Skeletal muscle satellite cell (primary cell): ENCODE data around the gene GPC5.

Experiments used
- H3K27me3 ChIP-seq: 2 replicates; pipeline ENCODE4 v1.7.0; 2013; ENCODE audit warnings: low read length; ENCODE audit not compliant: control insufficient read depth, insufficient read depth
- H3K36me3 ChIP-seq: 2 replicates; pipeline ENCODE4 v1.7.0; 2013; ENCODE audit warnings: mild to moderate bottlenecking, control low read depth, low read length; ENCODE audit not compliant: insufficient read depth
- H3K4me1 ChIP-seq: 2 replicates; pipeline ENCODE4 v1.7.0; 2013; ENCODE audit warnings: low read length; ENCODE audit not compliant: control insufficient read depth, insufficient read depth
- H3K4me2 ChIP-seq: 2 replicates; pipeline ENCODE4 v1.7.0; 2013; ENCODE audit warnings: mild to moderate bottlenecking, low read length
- H3K4me3 ChIP-seq: 2 replicates; pipeline ENCODE4 v1.7.0; 2013; ENCODE audit warnings: low read length
- H3K9ac ChIP-seq: 2 replicates; pipeline ENCODE4 v1.7.0; 2013; ENCODE audit warnings: mild to moderate bottlenecking, low read depth, low read length, moderate library complexity
- H3K9me3 ChIP-seq: replicated peaks from 2 replicates; pipeline ENCODE4 v1.7.0; 2013; ENCODE audit warnings: mild to moderate bottlenecking, control low read depth, low read length

Gene GPC5

DNA sequence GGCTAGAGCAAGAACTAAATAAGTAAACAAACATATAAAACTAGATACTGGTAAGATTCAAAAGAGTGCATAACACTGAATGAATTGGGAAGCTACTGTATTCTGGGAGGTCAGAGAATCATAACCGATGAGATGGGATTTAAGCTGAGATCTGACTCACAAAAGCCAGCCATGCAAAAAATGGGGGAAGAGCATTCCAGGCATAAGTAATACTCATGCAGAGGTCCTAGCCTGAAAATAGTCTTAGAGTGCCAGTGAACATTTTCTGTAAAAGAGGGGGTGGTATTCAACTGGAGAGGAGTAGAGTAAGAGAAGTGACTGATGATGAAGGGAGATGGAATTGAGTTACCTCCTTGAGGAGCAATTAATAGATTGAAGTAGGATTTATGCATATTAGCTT, 956.2 kb downstream of the GPC5 start:
- Histone ChIP-seq H3K9me3 (no peaks in the 10 kb centered on the region), H3K4me1 (no peaks in the 10 kb centered on the region), H3K9ac (no peak overlapping the region), H3K36me3 (no peaks in the 10 kb centered on the region), H3K27me3 (no peaks in the 10 kb centered on the region), H3K4me3 (no peak overlapping the region), H3K4me2 (no peak overlapping the region)

GRCh38 chr13:92355213-92355612, 956.8 kb downstream of the GPC5 start:
- H3K9me3 ChIP-seq = no peaks in the 10 kb centered on the region
- H3K4me1 ChIP-seq = no peaks in the 10 kb centered on the region
- H3K4me3 ChIP-seq = no peak overlapping the region
- no peak overlapping the region for H3K9ac ChIP-seq
- no peaks in the 10 kb centered on the region for H3K36me3 ChIP-seq
- no peak overlapping the region for H3K4me2 ChIP-seq
- H3K27me3 ChIP-seq = no peaks in the 10 kb centered on the region

- H3K4me2 ChIP-seq = no peak overlapping the region
- no peaks in the 10 kb centered on the region for H3K9me3 ChIP-seq
- no peak overlapping the region for H3K9ac ChIP-seq
- no peaks in the 10 kb centered on the region for H3K4me1 ChIP-seq
- H3K4me3 ChIP-seq = no peak overlapping the region
- no peaks in the 10 kb centered on the region for H3K27me3 ChIP-seq
- H3K36me3 ChIP-seq = no peaks in the 10 kb centered on the region
Measured at GRCh38 chr13:92362717-92363116, 964.3 kb downstream of the GPC5 start.

DNA sequence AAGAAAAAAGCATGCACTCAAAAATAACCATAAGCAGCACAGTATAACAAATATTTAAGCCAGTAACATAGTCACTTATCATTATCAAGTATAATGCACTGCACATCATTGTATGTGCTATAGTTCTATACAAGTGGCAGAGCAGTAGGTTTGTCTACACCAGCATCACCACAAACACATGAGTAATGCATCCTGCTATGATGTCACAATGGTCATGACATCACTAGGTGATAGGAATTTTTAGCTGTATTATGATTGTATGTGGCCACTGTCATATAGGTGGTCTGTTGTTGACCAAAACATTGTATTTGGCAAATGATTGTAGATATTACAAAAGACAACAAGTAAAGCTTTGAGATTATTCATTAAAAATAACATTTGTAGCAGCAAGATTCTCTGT, 967.5 kb downstream of the GPC5 start:
- no peak overlapping the region for H3K9ac ChIP-seq
- H3K4me1 ChIP-seq = no peaks in the 10 kb centered on the region
- H3K4me2 ChIP-seq = no peak overlapping the region
- no peaks in the 10 kb centered on the region for H3K36me3 ChIP-seq
- no peaks in the 10 kb centered on the region for H3K27me3 ChIP-seq
- H3K4me3 ChIP-seq = no peak overlapping the region
- H3K9me3 ChIP-seq = no peaks in the 10 kb centered on the region

DNA sequence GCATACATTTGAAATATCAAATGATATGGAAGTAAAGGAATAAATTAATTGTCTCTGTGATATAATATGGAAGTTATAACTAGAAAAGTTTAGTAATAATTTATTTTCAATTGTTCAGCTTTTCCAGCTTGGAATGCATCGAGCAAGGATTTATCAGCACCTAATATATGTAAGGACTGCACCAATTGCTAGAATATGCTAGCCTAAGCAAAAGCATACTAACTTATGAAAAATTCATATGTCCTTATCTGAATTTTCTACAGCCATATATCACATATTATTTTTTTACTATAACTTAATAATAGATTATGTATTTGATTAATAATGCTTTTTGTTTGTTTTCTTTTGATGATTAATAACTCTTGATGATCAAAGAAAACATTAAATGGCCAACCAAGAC, 979.0 kb downstream of the GPC5 start:
- no peaks in the 10 kb centered on the region for H3K27me3 ChIP-seq

DNA sequence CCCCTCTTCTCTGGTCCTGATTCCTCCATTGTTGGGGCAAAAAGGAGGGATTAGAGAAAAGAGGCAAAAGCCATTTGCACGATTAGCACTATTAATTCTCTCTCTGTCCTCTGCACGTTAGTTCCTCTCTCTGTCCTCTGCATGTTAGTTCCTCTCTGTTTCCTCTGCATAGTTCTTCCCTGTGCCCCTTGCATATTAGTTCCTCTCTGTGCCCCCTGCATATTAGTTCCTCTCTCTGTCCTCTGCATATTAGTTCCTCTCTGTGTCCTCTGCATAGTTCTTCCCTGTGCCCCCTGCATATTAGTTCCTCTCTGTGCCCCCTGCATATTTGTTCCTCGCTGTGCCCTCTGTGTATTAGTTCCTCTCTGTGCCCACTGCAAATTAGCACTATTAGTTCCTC, 981.0 kb downstream of the GPC5 start:
- Histone ChIP-seq H3K36me3 (no peaks in the 10 kb centered on the region), H3K4me2 (no peak overlapping the region)

More for the DNA sequence above, 979.0 kb downstream of the GPC5 start:
- H3K9me3 ChIP-seq = no peaks in the 10 kb centered on the region
- H3K4me3 ChIP-seq = no peak overlapping the region
- H3K4me1 ChIP-seq = no peaks in the 10 kb centered on the region
- H3K9ac ChIP-seq = no peak overlapping the region
- no peak overlapping the region for H3K4me2 ChIP-seq
- no peaks in the 10 kb centered on the region for H3K36me3 ChIP-seq

GRCh38 chr13:92384410-92384809, 986.0 kb downstream of the GPC5 start:
- H3K9ac ChIP-seq = no peak overlapping the region
- no peak overlapping the region for H3K4me2 ChIP-seq
- no peaks in the 10 kb centered on the region for H3K36me3 ChIP-seq
- H3K4me1 ChIP-seq = no peaks in the 10 kb centered on the region
- no peak overlapping the region for H3K4me3 ChIP-seq
- no peaks in the 10 kb centered on the region for H3K9me3 ChIP-seq
- H3K27me3 ChIP-seq = no peaks in the 10 kb centered on the region

More for the DNA sequence above, 981.0 kb downstream of the GPC5 start:
- Histone ChIP-seq H3K4me3 (no peak overlapping the region), H3K9ac (no peak overlapping the region), H3K9me3 (no peaks in the 10 kb centered on the region), H3K27me3 (no peaks in the 10 kb centered on the region), H3K4me1 (no peaks in the 10 kb centered on the region)

DNA sequence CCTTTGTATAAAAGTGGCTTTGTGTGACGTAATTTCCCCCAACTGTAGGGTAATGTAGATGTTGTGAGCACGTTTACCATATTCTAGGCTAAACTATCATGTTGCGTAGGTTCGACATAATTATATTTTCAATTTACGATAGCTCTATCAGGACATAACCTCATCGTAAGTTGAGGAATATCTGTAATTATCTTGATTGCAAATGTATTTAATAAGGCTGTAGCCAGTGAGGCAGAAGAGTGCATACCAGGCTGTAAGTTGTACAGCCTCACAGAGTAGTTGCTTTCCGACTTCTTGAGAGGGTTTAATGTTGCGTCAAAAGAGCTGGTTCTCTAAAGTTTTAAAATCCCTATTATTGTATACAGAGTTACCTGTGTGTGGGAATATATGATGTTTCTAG, 988.8 kb downstream of the GPC5 start:
- Histone ChIP-seq H3K4me2 (no peak overlapping the region), H3K9me3 (no peaks in the 10 kb centered on the region), H3K27me3 (no peaks in the 10 kb centered on the region), H3K4me3 (no peak overlapping the region), H3K9ac (no peak overlapping the region), H3K4me1 (no peaks in the 10 kb centered on the region), H3K36me3 (no peaks in the 10 kb centered on the region)

DNA sequence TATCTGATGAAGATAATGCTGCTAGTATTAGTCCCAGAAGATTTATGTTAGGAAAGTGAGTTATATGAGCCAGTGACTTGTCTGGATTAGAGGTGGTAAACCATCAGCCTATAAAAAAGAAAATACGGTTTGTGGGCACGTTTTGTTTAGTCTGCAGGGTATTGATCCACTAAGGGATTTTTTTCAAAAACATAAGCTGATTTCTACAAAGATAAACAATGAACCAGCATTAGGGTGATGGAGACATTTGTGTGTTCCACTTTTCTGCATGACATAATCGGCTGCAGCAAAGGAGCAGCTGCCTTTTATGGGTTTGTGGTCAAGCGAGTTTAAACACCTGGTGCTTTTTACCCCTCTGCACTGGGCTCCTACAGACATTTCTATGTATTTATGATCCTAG, 991.8 kb downstream of the GPC5 start:
- Histone ChIP-seq H3K4me1 (no peaks in the 10 kb centered on the region), H3K36me3 (no peaks in the 10 kb centered on the region), H3K4me2 (no peak overlapping the region), H3K27me3 (no peaks in the 10 kb centered on the region), H3K4me3 (no peak overlapping the region), H3K9ac (no peak overlapping the region), H3K9me3 (no peaks in the 10 kb centered on the region)

DNA sequence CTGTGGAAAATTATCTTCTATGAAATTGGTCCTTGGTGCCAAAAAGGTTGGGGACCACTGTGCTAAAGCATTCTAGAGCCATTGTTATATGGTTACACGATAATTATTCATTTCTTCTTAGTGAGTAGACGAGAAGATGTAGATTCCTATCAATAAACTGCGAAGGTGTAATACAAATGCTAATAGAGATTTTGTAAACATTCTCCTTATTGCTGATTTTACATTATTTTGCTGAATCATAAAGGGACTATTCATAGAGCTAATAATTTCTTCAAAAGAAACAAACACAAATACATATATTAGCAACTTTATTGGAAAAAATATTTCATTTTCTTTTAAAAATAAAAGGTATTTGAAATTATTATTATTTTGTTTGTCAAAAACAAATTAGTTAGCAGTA, 1005.2 kb downstream of the GPC5 start:
- Histone ChIP-seq H3K4me1 (no peaks in the 10 kb centered on the region), H3K27me3 (no peaks in the 10 kb centered on the region), H3K4me3 (no peak overlapping the region), H3K36me3 (no peaks in the 10 kb centered on the region), H3K9ac (no peak overlapping the region), H3K4me2 (no peak overlapping the region), H3K9me3 (no peaks in the 10 kb centered on the region)

DNA sequence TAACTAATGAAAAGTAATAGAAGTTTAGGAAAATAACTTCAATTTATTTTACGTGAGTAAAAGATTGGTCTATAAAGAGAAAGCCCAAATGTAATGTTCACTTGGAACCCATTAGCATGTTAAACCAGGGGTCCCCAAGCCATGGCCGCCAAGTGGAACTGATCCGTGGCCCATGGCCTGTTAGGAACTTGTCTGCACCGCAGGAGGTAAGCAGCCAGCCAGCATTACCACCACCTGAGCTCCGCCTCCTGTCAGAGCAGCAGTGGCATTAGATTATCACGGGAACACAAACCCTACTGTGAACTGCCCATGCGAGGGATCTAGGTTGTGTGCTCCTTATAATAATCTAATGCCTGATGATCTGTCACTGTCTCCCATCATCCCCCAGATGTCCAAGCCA, 1009.4 kb downstream of the GPC5 start:
- no peak overlapping the region for H3K4me3 ChIP-seq
- H3K4me1 ChIP-seq = no peaks in the 10 kb centered on the region
- H3K36me3 ChIP-seq = no peaks in the 10 kb centered on the region
- no peak overlapping the region for H3K4me2 ChIP-seq
- no peak overlapping the region for H3K9ac ChIP-seq
- no peaks in the 10 kb centered on the region for H3K9me3 ChIP-seq
- no peaks in the 10 kb centered on the region for H3K27me3 ChIP-seq

- H3K27me3 ChIP-seq = no peaks in the 10 kb centered on the region
- no peak overlapping the region for H3K4me3 ChIP-seq
- H3K4me1 ChIP-seq = no peaks in the 10 kb centered on the region
- no peaks in the 10 kb centered on the region for H3K9me3 ChIP-seq
- H3K4me2 ChIP-seq = no peak overlapping the region
- no peaks in the 10 kb centered on the region for H3K36me3 ChIP-seq
- H3K9ac ChIP-seq = no peak overlapping the region
Measured at GRCh38 chr13:92412481-92412880, 1014.1 kb downstream of the GPC5 start.
